RWPE1 (cell line): ENCODE results near the gene SPATA13.

Source experiments
- CTCF ChIA-PET: fragments of 350-600 bp; sonication (Branson Sonifier 250); formaldehyde crosslinking; extraction: SDS; loops from one replicate; lab custom pipeline; 2021; lab: Yijun Ruan, JAX
- POLR2A ChIA-PET: fragments of 400-600 bp; formaldehyde crosslinking; extraction: SDS; loops from one replicate; lab custom pipeline; 2020; ENCODE audit warnings: antibody characterized with exemption; ENCODE audit not compliant: low non-redundant PET; lab: Yijun Ruan, JAX
- DNase-seq: peaks from one replicate; pipeline ENCODE4 v3.0.0; 2012; ENCODE audit warnings: low spot score
- H3K27ac ChIP-seq: fragments of 450-650 bp; 2 replicates; pipeline ENCODE4 v1.5.1; 2017
- CTCF ChIP-seq: fragments of 450-650 bp; conservative IDR thresholded peaks from 2 replicates; pipeline ENCODE4 v1.5.1; 2017; ENCODE audit warnings: low read depth, mild to moderate bottlenecking

SPATA13 gene

GRCh38 chr13:24209138-24209537, 48.6 kb downstream of the SPATA13 start:
- ChIA-PET CTCF (interaction anchor here (0.6 to 1.2 kb wide), 2 partner anchors 189 to 1648 kb away, joined by 3 read pairs; no protein-coding TSS in a partner anchor), POLR2A (no interaction called here)
- no peak for TF ChIP-seq CTCF
- DNase-seq: no peak
- no peak overlapping the region for H3K27ac ChIP-seq

GRCh38 chr13:24212254-24212653, 51.7 kb downstream of the SPATA13 start:
- TF ChIP-seq CTCF: no peak
- H3K27ac ChIP-seq: no peak overlapping the region
- ChIA-PET POLR2A (no interaction called here), CTCF (no interaction called here)
- DNase-seq: no peak

- ChIA-PET POLR2A (no interaction called here), CTCF (no interaction called here)
- H3K27ac ChIP-seq: no peak overlapping the region
- no peak for TF ChIP-seq CTCF
- no peak for DNase-seq
Observed at GRCh38 chr13:24212674-24213073, 52.2 kb downstream of the SPATA13 start.

GRCh38 chr13:24213932-24214331, 53.4 kb downstream of the SPATA13 start:
- DNase-seq: no peak
- H3K27ac ChIP-seq: no peak overlapping the region
- POLR2A ChIA-PET: no interaction called here
- CTCF ChIA-PET: no interaction called here
- TF ChIP-seq CTCF: no peak

- TF ChIP-seq CTCF: no peak
- ChIA-PET POLR2A (no interaction called here), CTCF (no interaction called here)
- DNase-seq: no peak
- H3K27ac ChIP-seq: no peak overlapping the region
Observed at GRCh38 chr13:24214528-24214927, 54.0 kb downstream of the SPATA13 start.

- ChIA-PET CTCF (interaction anchor here (0.6 to 1.1 kb wide), 2 partner anchors 156 to 162 kb away, joined by 3 read pairs; no protein-coding TSS in a partner anchor), POLR2A (no interaction called here)
- no peak overlapping the region for H3K27ac ChIP-seq
Observed at GRCh38 chr13:24215126-24215525, 54.6 kb downstream of the SPATA13 start.

More at GRCh38 chr13:24215126-24215525, 54.6 kb downstream of the SPATA13 start:
- no peak for DNase-seq
- no peak for TF ChIP-seq CTCF
